Measurements from ENCODE around the gene CELA1. TPM values are rescaled to one million over a fixed set of nuclear protein-coding genes. Genes with fewer than 3 reads are reported as not detected.
"Not testable (repeated sequence)": the region's sequence is repeated elsewhere in the genome, so short reads cannot be mapped to it uniquely, and the experiment has no call there.

CELA1 gene
- total and polyA plus RNA-seq, 10 of the 15 experiments (the other 5 are each of a cell fraction or from before 2014, with no cell fraction given), result not detected

- H3K4me2 ChIP-seq (ENCODE audit: control insufficient read depth, insufficient read depth); intact Hi-C loops (cut with micrococcal nuclease; ENCODE audit: unreplicated experiment); H3K4me3 ChIP-seq; DNase-seq (ENCODE audit: low read depth, low spot score); POLR2A ChIA-PET; H3K9me3 ChIP-seq (replicated peaks; ENCODE audit: control insufficient read depth, insufficient read depth, low read length); H3K36me3 ChIP-seq (ENCODE audit: control insufficient read depth in 2 of 2, insufficient read depth in 2 of 2, low read length in 1 of 2); H3K79me2 ChIP-seq (ENCODE audit: control insufficient read depth, insufficient read depth, low read length); in situ Hi-C loops (cut with MboI); H4K20me1 ChIP-seq (ENCODE audit: control insufficient read depth, insufficient read depth); BruUV-seq (replicated peaks); ATAC-seq; H3K27me3 ChIP-seq (replicated peaks in 1 of 2; ENCODE audit: control insufficient read depth in 2 of 2, insufficient read depth in 2 of 2, low read length in 1 of 2); H3K27ac ChIP-seq (ENCODE audit: control insufficient read depth, insufficient read depth); H2AFZ ChIP-seq (ENCODE audit: control insufficient read depth, low read depth, low read length); H3K9ac ChIP-seq (ENCODE audit: control insufficient read depth, insufficient read depth, low read length); H3K4me1 ChIP-seq (ENCODE audit: control insufficient read depth, insufficient read depth, low read length); FAIRE-seq: not testable (repeated sequence)
- ChIA-PET SMC1A (ENCODE audit: uncharacterized antibody, unreplicated experiment) (interaction anchor here (1.1 to 1.7 kb wide), 2 partner anchors 11 to 16 kb away, joined by 5 read pairs; no protein-coding TSS in a partner anchor), RAD21 (ENCODE audit: unreplicated experiment) (interaction anchor here (0.7 to 1.5 kb wide), 2 partner anchors 59 to 67 kb away, joined by 3 read pairs; no protein-coding TSS in a partner anchor), CTCF (interaction anchor here (0.6 to 6.5 kb wide), 3 partner anchors 69 to 301 kb away, joined by 3 to 92 read pairs (median 5); partner anchors contain the start of gene SMAGP)
These were observed 9.1 kb downstream of the CELA1 start for GRCh38 chr12:51337336-51337735.

- BruUV-seq (replicated peaks), result no TSS peak
- Histone ChIP-seq H3K9ac (ENCODE audit: control insufficient read depth, insufficient read depth, low read length) (no peak overlapping the region), H3K4me2 (ENCODE audit: control insufficient read depth, insufficient read depth) (no peak overlapping the region), H3K27ac (ENCODE audit: control insufficient read depth, insufficient read depth) (no peak overlapping the region), H3K79me2 (ENCODE audit: control insufficient read depth, insufficient read depth, low read length) (no peaks in the 10 kb centered on the region), H3K36me3 (ENCODE audit: control insufficient read depth in 2 of 2, insufficient read depth in 2 of 2, low read length in 1 of 2) (no peaks in the 10 kb centered on the region), H3K4me3 (no peak overlapping the region), H4K20me1 (ENCODE audit: control insufficient read depth, insufficient read depth) (no peaks in the 10 kb centered on the region), H3K4me1 (ENCODE audit: control insufficient read depth, insufficient read depth, low read length) (no peaks in the 10 kb centered on the region; the same call in 1 of the 2 replicates), H3K27me3 (replicated peaks in 1 of 2; ENCODE audit: control insufficient read depth in 2 of 2, insufficient read depth in 2 of 2, low read length in 1 of 2) (no peaks in the 10 kb centered on the region), H2AFZ (ENCODE audit: control insufficient read depth, low read depth, low read length) (no peak overlapping the region), H3K9me3 (replicated peaks; ENCODE audit: control insufficient read depth, insufficient read depth, low read length) (no peaks in the 10 kb centered on the region)
- FAIRE-seq (no peak), DNase-seq (ENCODE audit: low read depth, low spot score) (no peak), ATAC-seq (no peak)
- intact Hi-C loops (cut with micrococcal nuclease; ENCODE audit: unreplicated experiment), result no loop called here
- WGBS (ENCODE audit: insufficient coverage, insufficient replicate concordance, low lambda C conversion rate, missing lambda C conversion rate), result 74% methylated on average over 2 of the region's 2 CpGs
- in situ Hi-C loops (cut with MboI), result no loop called here
- RAD21 ChIA-PET (ENCODE audit: unreplicated experiment), result no interaction called here
- SMC1A ChIA-PET (ENCODE audit: uncharacterized antibody, unreplicated experiment), result interaction anchor here (1.3 to 1.7 kb wide), 2 partner anchors 14 to 17 kb away, joined by 3 to 5 read pairs; no protein-coding TSS in a partner anchor
- POLR2A ChIA-PET, result no interaction called here
- CTCF ChIA-PET, result interaction anchor here (0.9 kb wide), 1 partner anchor 60 kb away, joined by 4 read pairs; no protein-coding TSS in a partner anchor
- TF ChIP-seq PAX8 (IDR thresholded peaks at IDR 0.05) (no peak), GABPA (IDR thresholded peaks at IDR 0.05; ENCODE audit: low read depth) (no peak), ZBTB40 (IDR thresholded peaks at IDR 0.05; ENCODE audit: borderline replicate concordance) (no peak), BACH1 (IDR thresholded peaks at IDR 0.05; ENCODE audit: borderline replicate concordance) (no peak), CHD2 (IDR thresholded peaks at IDR 0.05; ENCODE audit: borderline replicate concordance, low read depth, low read length) (no peak), KAT2A (conservative IDR thresholded peaks at IDR 0.05; ENCODE audit: control insufficient read depth, low read depth, low read length) (no peak), ZNF687 (IDR thresholded peaks at IDR 0.05) (no peak), USF1 (IDR thresholded peaks at IDR 0.05; ENCODE audit: borderline replicate concordance, extremely low read length, insufficient read depth, low read depth, low read length) (no peak)
These were observed 10.5 kb downstream of the CELA1 start for GRCh38 chr12:51335931-51336330.
